Measurements from ENCODE around the gene ELMO1.

Gene ELMO1

GRCh38 chr7:37118004-37118403 lies 330.7 kb downstream of the ELMO1 start:
- DNase-seq (ENCODE audit: low read depth), result no peak

GRCh38 chr7:37117292-37117691 lies 331.4 kb downstream of the ELMO1 start:
- DNase-seq (ENCODE audit: low read depth), result no peak

GRCh38 chr7:37116093-37116701 lies 332.5 kb downstream of the ELMO1 start:
- no peak for DNase-seq (ENCODE audit: low read depth)

- no peak for DNase-seq (ENCODE audit: low read depth)
Observed at GRCh38 chr7:37113661-37114355, 334.9 kb downstream of the ELMO1 start.

- DNase-seq (ENCODE audit: low read depth), result no peak
Observed at GRCh38 chr7:37112876-37113275, 335.8 kb downstream of the ELMO1 start.

GRCh38 chr7:37112218-37112617 lies 336.4 kb downstream of the ELMO1 start:
- no peak for DNase-seq (ENCODE audit: low read depth)

GRCh38 chr7:37111459-37111858 lies 337.2 kb downstream of the ELMO1 start:
- DNase-seq (ENCODE audit: low read depth), result no peak

- no peak for DNase-seq (ENCODE audit: low read depth)
Observed at GRCh38 chr7:37110660-37111424, 337.8 kb downstream of the ELMO1 start.

- DNase-seq (ENCODE audit: low read depth), result no peak
Observed at GRCh38 chr7:37109843-37110242, 338.8 kb downstream of the ELMO1 start.

GRCh38 chr7:37109016-37109683 lies 339.5 kb downstream of the ELMO1 start:
- DNase-seq (ENCODE audit: low read depth), result no peak

GRCh38 chr7:37108615-37109014 lies 340.0 kb downstream of the ELMO1 start:
- DNase-seq (ENCODE audit: low read depth), result no peak

GRCh38 chr7:37107047-37107750 lies 341.5 kb downstream of the ELMO1 start:
- no peak for DNase-seq (ENCODE audit: low read depth)

- no peak for DNase-seq (ENCODE audit: low read depth)
Observed at GRCh38 chr7:37105762-37106161, 342.9 kb downstream of the ELMO1 start.

- DNase-seq (ENCODE audit: low read depth), result no peak
Observed at GRCh38 chr7:37104822-37105518, 343.7 kb downstream of the ELMO1 start.

- no peak for DNase-seq (ENCODE audit: low read depth)
Observed at GRCh38 chr7:37102518-37103137, 346.0 kb downstream of the ELMO1 start.

GRCh38 chr7:37100735-37101331 lies 347.8 kb downstream of the ELMO1 start:
- no peak for DNase-seq (ENCODE audit: low read depth)

GRCh38 chr7:37098762-37099161 lies 349.9 kb downstream of the ELMO1 start:
- DNase-seq (ENCODE audit: low read depth), result no peak

- no peak for DNase-seq (ENCODE audit: low read depth)
Observed at GRCh38 chr7:37097983-37098382, 350.7 kb downstream of the ELMO1 start.

GRCh38 chr7:37097276-37097675 lies 351.4 kb downstream of the ELMO1 start:
- no peak for DNase-seq (ENCODE audit: low read depth)

GRCh38 chr7:37096341-37096740 lies 352.3 kb downstream of the ELMO1 start:
- DNase-seq (ENCODE audit: low read depth), result no peak

GRCh38 chr7:37095122-37095521 lies 353.5 kb downstream of the ELMO1 start:
- no peak for DNase-seq (ENCODE audit: low read depth)

Data from GM04503 (cell line).